ENCODE data around the gene PLXNB2.

Gene PLXNB2

DNA sequence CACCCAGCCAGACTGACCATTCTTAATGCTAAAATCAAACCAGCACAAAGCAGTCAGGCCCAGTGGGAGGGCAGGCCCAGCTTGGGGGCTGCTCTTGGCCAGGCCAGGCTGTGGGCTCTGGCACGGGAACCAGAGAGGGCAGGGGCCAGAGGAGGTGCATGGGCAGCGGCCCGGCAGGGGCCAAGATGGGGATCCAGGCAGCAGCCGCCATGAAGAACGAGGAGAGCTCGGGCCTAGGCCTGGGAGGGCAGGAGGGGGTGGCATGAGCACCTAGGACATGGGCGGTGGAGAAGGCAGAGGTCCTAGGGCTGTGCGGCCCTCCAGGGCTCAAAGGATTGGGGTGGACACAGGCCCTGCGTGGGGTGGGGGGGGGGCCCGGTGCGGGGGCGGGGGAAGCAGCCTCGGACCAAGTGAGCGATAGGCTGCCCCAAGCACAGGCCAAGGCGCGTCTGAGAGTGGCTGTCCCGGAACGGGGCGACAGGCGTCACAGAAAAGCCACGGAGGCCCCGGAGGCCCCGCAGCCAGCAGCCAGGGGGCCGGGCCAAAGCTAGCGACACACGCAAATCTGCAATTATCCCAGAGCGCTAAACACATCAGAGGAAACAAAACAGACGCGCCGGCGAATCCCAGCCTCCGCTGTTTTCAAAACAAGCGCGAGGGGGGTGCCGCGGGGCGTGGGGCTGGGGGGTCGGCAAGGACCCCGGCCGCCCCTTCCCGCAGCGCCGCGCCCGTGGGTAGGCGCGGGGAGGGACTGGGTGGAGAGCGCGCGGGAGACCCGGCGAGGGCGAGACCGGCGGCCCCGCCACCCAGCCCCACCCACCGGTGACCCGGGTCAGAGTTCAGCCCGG, 8.3 kb downstream of the PLXNB2 start:
- DNase-seq (ENCODE audit: low spot score): no peak

DNA sequence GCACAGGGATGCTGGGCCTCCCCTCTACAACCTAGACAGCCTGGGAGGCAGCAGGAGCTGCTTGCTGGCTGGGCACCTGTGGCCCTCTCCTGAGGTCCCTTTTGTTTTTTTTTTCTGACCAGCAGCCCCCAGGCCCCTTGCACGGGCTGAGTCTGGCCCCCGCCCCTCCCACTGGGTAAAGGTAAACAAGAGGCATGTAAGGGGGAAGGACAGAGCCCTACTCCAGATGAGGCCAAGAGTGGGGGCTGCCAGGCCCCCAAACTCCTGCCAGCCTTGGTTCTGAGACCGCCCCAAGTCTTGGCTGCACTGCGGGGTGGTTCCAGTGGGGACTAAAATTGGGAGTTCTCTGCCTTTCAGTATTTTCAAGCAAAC, 9.2 kb downstream of the PLXNB2 start:
- no peak for DNase-seq (ENCODE audit: low spot score)

DNA sequence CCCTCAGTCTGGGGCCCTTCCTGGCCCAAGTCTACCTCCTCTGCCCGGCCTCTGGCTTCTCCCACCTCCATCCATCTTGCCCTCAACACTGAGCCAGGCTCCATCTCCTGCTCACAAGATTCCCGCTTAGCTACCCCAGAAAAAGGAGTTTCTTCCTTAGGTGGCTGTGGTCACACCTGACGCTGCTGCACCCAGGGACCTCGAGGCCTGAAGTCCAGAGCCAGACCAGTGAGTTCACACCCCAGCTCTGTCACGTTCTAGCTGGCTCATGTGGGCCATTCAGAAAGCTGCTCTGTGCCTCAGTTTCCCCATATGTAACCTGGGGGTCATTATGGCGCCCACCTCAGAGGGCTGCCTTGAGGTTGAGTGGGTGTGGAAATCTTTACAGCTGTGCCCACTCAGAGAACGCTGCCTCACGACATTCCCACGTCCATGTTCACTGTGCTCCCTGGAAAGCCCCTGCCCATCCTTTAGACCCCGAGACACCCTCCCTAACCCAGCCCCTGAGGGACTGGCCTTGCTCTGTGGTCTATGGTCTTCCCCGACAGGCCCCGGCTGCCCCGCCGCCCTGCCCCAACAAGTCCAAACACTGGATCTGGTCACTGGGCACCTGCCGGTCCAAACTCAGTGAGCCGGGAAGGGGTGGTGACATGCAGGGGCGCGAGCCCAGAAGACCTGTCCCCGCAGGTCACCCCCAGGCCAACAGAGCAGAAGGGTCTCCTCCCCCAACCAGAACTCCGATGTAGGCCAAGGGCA, 9.8 kb downstream of the PLXNB2 start:
- no peak for DNase-seq (ENCODE audit: low spot score)

DNA sequence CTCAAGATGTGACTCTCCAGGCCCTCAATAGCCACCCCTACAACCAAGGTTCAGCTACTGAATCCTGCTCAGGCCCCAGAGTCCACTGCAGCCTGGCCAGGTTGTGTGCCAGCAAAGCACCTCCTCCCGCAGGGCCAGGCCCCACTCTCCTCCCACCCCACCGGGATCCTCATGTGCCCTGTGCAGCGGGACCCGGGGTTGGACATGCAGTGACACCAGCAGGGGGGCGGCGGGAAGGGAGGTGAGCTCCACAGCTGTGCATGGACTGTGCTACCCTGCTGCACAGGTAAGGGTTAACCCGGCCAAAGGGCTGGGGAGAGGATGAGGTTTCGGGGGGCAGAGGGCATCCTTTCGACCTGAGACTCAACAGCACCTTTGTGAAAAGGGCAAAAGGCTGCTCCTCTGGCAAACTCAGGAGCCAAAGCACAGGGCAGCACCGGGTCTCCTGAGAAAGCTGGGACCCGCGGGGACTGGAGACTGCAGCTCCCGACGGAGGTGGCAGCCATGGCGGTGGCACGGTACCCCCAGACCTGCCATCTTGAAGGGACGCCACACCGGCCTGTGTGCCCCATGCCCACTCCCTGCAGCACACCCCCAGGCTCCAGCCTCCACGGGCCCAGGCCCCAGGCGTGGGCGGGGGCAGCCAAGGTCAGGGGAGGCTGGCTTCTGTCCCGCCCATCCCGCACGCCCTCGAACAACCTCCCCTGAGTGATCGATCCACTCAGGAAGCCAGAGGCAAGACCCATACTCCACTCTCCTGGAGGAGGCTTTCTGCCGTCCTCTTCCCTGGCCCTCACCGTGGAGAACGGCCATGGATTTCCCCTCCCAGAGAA, 10.6 kb downstream of the PLXNB2 start:
- DNase-seq (ENCODE audit: low spot score): no peak

DNA sequence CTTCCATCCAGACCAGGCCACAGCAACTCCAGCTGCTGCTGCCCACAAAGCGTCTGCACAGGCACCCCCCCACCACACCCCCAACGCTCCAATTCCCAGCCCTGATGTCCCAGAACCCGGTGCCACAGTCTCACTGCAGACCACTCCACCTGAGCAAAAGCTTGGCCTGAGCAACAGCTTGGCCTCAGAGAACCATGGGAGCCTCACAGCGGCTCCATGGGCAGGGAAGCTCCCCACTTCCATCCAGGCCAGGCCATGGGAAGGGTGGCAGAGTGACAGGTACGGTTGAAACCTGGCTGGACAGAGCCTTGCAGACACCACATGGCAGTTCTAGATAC, 13.2 kb downstream of the PLXNB2 start:
- no peak for DNase-seq (ENCODE audit: low spot score)

DNA sequence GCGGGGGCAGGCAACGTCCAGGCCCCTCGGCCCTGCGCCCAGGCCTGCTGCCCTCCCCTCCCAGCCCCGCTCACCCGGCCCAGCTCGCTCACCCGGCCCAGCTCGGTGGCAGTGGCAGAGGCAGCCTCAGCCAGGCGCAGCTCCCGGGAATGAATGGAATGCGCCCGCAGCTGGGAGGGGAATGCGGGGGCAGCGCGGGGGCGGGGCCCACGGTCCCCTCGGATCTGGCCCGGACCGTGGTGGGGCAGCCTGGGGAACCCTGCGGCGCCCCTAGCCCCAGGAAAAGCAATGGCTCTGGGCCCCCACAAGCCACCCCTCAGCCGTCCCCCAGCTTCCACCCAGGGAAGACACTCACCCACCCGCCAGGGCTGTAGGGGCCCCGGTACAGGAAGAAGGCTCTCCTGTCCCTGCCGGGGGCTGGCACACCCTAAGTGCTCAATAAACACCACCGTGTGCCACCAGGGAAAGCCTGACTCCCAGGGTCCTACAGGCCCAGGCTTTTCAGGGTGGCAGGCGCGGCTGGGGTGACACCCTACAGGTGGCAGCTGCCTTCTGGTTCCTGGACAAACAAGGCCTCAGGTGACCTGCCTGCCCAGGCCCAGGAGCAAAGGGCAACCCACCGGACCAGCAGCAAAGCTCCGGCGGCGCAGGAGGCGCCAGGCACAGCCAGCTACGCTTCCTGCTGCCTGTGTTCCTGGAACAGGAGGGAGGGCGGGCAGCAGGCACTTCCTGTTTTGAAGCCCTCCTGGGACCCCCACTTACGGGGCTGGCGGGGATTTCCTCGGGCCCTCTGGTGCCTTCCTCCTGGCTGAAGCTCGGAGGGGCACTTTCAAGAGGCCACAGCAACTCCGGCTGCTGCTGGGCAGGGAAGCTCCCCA, 13.8 kb downstream of the PLXNB2 start:
- peak; percentile 52 for DNase-seq (ENCODE audit: low spot score)

DNA sequence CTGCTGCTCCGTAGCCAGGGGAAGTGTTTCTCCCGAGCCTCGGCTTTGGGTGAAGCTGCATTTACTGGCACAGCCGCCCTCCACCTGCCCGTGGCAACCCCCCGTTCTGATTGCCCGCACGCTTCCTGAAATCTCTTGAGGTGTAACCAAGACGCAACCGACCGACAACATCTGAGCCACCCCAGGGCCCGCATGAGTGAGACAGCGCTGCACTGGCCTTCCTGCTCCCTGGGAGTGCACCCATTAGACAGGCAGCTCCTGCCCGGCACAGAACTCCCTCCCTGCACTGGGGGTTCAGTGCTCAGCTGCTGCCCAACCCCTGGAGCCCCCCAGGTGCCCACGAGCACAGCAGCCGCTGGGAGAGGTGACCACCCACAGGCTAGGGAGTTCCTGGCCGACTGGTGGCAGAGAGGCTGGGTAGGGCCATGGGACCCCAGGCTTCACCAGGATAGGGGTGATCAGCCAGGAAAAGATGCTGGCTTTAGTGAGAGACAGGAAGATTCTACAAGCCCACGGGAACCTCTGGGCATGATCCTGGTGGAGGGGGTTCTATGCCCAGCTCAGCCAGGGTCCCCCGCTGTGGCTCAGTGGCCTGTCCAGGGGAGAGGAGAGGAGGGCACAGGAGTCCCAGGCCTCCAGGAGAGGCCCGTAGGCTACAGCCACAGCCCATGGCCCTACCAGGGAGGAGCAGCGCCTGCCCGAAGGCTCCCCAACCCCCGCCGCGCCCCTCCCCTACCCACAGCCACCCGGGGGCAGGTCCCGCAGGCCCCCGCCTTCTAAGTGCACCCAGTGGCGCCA, 14.6 kb downstream of the PLXNB2 start:
- no peak for DNase-seq (ENCODE audit: low spot score)

DNA sequence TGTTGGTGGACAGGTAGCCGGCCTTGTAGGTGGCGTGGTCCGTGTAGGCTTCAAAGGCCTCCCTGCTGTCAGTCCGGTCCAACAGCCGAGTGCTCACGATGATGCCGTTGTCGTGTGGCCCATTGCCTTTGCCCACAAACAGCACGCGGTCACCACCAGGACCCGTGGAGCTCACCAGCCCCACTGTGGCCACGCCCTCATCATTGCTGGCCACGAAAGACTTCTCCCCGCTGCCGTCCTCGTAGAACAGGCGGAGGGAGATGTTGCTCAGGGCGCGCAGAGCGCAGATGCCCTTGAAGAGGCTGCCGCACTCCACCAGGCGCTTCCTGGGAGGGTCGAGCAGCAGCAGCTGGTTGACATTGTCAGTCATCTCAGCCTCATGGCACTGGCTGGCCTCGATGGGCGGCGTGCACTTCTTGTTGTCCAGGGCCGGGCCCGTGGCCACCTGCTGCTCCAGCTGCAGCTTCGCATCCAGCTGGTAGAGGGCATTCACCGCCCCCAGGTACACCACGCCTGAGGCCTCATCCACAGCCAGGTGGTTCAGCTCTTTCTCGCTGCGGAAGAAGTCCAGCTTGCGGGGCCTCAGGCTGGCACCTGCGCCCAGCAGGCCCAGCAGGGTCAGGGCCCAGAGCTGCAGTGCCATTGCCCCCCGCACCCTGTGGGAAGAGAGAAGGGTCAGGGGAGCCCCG, 17.4 kb downstream of the PLXNB2 start:
- DNase-seq (ENCODE audit: low spot score): no peak

DNA sequence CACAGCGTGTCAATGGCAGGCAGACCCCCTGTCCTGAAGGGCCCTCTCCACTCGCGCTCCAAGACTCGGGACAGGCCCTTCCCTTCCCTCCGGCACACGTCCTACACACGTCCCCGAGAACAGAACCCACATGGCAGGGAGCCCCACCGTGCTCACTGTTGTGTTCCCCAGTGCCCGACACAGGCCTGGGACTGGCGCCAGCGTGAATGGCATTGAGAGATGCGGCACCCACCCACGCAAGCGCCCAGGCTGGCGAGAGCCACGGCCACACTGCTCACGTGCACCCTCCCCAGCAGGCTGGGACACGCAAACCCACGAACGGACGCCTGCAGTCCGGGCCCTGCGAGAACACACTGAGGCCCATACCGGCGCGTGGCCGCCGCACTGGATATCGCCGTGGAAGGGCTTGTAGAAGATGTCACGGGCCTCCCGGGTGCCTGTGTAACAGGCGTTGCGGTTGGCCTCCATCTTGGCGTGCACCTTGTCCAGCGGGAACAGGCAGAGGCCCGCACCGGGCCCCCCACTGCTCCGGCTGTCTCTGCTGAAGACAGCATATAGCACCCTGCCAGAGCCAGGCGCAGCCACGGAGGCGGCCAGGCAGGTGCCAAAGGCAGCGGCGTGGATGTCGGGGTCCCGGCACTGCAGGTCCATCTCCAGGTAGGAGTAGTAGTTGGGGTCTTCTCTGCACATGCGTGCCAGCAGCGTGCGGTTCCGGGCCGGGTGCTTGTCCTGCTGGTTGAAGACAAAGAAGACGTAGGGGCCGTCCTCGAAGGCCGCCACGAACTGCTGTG, 18.1 kb downstream of the PLXNB2 start:
- no peak for DNase-seq (ENCODE audit: low spot score)

DNA sequence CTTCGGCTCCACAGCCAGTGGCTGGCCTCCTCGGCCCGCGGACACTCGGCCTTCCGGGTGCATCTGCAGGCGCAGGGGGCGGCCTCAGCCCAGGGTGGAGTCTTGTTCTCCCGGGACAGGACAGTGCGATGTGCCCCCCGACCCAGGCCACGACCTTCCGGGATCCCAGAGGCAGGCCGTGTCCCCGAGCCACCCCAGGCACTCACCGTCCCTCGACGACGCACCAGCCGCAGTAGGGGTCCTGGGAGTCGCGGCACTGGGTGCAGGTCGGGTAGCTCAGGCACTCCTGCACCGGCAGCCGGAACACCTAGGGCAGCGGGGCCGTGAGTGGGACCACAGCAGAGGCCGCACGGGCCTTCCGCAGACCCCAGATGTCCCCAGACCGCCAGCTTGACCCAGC, 19.7 kb downstream of the PLXNB2 start:
- DNase-seq (ENCODE audit: low spot score): no peak

DNA sequence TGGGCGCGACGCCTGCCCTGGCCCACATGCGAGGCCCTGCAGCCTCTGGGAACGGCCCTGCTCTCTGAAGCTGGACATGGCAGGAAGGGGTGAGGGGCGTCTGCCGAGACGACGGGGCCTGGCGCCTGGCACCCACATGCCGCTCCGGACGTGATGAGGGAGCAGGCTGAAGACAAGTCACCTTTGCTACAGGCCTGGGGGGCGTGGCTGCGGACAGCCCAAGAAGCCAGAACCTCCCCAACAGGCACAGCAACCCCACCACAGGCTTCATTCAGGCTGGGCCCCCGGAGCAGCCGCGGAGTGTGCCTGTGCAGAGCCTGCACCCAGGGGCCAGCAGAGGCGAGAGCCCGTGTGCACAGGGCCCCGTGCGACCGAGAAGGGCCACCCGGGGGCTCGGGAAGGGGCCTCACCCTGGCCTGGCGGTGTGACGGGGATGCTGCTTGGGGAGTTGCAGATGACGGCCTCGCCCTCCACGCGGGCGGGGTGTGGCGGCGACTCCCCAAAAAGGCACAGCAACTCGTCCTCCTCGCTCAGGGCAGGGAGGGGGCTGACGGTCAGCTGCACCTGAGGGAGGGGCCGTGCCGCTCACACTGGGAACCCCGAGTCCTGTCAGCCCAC, 20.6 kb downstream of the PLXNB2 start:
- no peak for DNase-seq (ENCODE audit: low spot score)

DNA sequence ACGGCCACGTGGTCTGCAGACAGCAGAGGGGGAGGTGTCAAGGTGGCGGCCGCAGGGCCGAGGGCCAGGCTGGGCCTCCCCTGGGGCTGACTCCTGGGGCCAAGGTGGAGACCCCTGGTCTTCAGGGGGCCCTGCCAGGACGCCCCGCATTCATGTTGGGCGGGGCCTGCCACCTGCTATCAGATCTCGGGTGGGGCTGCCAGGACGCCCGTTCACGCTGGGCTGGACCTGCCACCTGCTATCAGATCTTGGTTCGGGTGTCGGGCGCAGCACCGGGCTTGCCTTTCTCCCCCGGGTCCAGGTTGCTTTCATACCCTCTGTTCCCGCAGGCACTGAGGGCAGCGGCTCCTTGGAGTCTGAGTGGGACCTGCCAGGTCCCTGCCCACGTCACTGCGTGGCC, 21.2 kb downstream of the PLXNB2 start:
- no peak for DNase-seq (ENCODE audit: low spot score)

DNA sequence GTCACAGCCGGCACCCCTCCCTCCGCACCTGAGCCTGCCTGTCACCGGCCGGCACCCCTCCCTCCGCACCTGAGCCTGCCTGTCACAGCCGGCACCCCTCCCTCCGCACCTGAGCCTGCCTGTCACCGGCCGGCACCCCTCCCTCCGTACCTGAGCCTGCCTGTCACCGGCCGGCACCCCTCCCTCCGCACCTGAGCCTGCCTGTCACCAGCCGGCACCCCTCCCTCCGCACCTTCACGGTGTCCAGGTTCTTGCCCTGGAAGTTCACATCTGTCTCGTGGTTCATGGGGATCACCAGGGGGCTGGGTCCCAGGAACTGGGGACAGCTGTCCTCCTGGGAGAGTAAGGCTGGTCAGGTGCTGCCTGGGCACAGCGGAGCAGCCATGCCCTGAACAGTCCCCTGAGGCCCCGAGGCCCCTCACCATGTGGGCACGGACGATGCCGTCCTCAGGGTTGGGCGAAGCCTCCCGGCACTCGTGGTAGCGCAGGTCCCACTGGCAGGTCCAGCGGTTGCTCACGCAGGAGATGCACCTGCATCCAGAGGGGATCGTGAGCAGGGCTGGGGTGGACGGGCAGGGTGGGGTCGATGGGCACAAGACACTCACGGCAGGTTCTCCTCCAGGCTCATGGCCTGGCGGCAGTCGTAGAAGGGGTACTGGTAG, 21.7 kb downstream of the PLXNB2 start:
- no peak for DNase-seq (ENCODE audit: low spot score)

DNA sequence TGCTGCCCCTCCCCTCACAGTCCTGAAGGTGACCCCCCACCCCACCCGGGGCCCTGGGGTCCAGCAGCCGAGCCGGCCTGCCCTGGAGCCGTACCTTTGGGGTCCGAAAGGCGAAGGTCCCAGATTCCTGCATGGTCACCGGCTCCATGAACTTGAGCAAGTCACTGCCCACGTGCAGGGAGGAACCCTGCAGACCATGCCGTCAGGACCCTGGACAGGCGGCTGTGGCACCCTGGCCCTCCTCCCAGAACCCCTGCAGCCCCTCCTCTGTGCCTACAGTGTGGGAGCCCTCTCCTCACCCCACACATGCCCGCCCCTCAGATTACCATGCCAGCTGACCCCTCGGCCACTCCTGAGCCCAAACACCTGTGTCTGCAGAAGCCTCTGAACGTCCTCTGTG, 23.0 kb downstream of the PLXNB2 start:
- no peak for DNase-seq (ENCODE audit: low spot score)

DNA sequence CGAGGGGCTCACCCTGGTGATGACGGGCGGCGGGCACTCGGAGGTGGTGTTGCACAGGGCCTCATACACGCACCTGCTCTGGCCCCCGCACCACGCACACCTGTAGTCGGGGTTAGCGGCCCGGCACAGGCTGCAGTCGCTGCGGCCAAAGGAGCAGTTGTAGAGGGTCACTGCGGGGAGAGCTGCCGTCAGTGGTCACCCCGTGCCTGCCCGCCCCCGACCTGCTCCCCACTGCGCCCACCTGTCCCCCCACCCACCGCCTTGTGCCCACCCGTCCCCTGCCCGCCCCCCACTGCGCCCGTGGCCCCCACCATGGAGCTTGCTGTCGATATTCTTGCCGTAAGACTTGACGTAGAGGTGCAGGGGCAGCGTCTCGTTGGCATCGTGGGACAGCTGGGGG, 23.6 kb downstream of the PLXNB2 start:
- no peak for DNase-seq (ENCODE audit: low spot score)

DNA sequence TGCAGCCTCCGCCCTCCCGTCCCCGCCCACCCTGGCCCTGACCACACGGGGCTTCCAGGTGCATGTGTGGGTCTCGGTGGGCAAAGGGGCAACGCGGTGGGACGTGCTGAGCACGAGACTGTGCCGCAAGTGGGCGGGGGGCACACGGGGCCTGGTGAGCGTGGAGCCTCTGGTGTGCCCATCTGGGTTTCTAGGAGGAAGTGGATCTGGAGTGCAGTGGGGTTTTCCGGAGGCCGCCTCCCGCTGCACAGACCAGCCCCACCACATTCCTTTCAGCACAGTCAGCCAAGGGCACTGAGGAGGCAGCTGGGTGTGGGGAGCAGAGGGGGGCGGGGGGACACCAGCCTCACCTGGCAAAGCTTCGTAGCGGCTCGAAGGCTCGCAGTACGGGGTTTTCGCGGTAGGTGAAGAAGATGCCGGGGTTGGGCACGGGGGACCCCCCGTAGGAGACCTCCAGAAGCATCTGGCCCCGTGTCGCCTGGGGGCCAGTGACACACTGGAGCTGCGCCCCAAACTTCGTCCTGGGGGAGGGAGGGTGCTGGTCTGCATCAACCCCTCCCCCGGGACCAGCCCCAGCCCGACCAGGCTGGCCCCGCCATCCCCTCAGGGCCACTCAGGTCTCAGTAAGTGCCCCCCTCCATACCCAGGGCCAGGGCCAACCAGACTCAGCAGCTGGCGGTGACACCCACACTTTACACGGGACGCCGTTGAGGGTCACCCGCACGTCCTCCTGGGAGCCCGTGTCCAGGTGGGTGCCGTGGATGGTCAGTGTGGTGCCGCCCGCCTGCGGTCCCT, 24.9 kb downstream of the PLXNB2 start:
- peak; percentile 74 for DNase-seq (ENCODE audit: low spot score)

DNA sequence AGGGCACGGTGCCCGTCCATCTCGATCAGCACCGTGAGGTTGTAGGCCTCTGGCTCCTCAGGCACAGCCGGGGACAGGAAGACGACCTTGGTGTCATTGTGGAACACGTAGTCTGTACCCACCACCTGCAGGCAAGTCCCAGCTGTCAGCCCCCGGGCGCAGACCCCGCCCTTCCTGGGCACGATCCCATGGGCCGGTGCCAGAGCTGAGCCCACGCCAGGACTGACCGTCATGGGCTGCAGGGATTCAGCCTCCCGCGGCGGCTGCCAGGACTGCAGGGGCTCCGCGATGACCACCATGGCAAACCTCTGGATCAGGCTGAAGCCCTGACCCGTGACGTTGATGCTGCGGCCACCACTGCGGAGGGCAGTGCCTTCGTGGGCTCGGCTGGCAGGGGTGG, 25.5 kb downstream of the PLXNB2 start:
- DNase-seq (ENCODE audit: low spot score): no peak

DNA sequence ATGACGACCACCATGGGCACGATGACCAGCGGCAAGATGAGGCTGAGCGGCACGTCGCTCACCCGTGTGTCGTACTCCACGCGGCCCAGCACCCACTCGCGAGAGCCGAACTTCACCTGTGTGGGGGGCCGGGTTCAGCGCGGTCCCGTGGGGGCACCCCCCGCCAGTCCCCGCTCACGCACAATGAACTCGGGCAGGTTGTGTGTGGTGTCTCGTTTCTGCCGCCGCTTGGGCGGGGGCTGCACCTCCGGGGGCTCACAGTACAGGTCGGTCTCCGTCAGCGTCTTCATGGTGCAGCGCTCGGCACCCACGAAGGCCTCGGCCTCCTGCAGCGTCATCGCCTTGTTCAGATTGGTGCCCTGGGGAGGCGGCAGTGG, 26.1 kb downstream of the PLXNB2 start:
- no peak for DNase-seq (ENCODE audit: low spot score)
